Upper lobe of left lung (tissue), 6 donors: Measurements from ENCODE around the gene LENEP. TPM values are rescaled to one million over a fixed set of nuclear protein-coding genes. Genes with fewer than 3 reads are reported as not detected.

Experiments
- ATAC-seq, 2 donors: fragments of 200-7000 bp; cut with Tn5 transposase; one replicate each; pipeline ENCODE4 v1.9.1; 2022; ENCODE audit warnings: mild to moderate bottlenecking in 2 of 2, moderate library complexity in 2 of 2; ENCODE audit not compliant: low FRiP score in 2 of 2
- DNase-seq, 2 donors: peaks; one replicate each; pipeline ENCODE4 v3.0.0-alpha.2; 2019 to 2020
- H3K27ac ChIP-seq, 4 donors: fragments of 200-600 bp; sonication (generic); one replicate each; pipeline ENCODE4 v1.5.1; 2016 to 2019
- H3K27me3 ChIP-seq, 4 donors: fragments of 200-600 bp; sonication (generic); one replicate each; pipeline ENCODE4 v1.5.1; 2017 to 2019
- H3K36me3 ChIP-seq, 4 donors: fragments of 200-600 bp; sonication (generic); one replicate each; pipeline ENCODE4 v1.5.1; 2016 to 2019
- H3K4me1 ChIP-seq, 4 donors: fragments of 200-600 bp; sonication (generic); one replicate each; pipeline ENCODE4 v1.5.1; 2018 to 2019
- H3K4me3 ChIP-seq, 4 donors: fragments of 200-600 bp; sonication (generic); one replicate each; pipeline ENCODE4 v1.5.1; 2017 to 2019; ENCODE audit warnings: mild to moderate bottlenecking in 2 of 4, moderate library complexity in 1 of 4
- H3K9me3 ChIP-seq, 4 donors: fragments of 200-600 bp; sonication (generic); one replicate each; pipeline ENCODE4 v1.5.1; 2018 to 2019
- CTCF ChIP-seq, 6 experiments: fragments of 450-650 bp in 4 of 6; fragments of 200-600 bp in 2 of 6; sonication (generic) in 2 of 6; IDR thresholded peaks; one replicate each; pipeline ENCODE4 v1.5.1; 2016 to 2019; ENCODE audit warnings: antibody characterized with exemption in 6 of 6
- EP300 ChIP-seq, 4 donors: sonication (generic); formaldehyde crosslinking; IDR thresholded peaks; one replicate each; pipeline ENCODE4 v1.5.1; 2017; ENCODE audit warnings: antibody characterized with exemption in 4 of 4, control low read depth in 2 of 4
- POLR2A ChIP-seq, 4 donors: fragments of 450-650 bp; IDR thresholded peaks; one replicate each; pipeline ENCODE4 v1.5.1; 2016 to 2017; ENCODE audit warnings: antibody characterized with exemption in 4 of 4, mild to moderate bottlenecking in 2 of 4
- POLR2AphosphoS5 ChIP-seq, 2 donors: sonication (generic); formaldehyde crosslinking; IDR thresholded peaks; one replicate each; pipeline ENCODE4 v1.5.1; 2017; ENCODE audit warnings: antibody characterized with exemption in 2 of 2
- WGBS, 2 donors: methylation state at CpG; one replicate each; pipeline ENCODE4 v1.1.5; 2017 to 2018; 5-methylcytosine and 5-hydroxymethylcytosine counted together
- total RNA-seq, 6 donors: library from RNA; depleted of rRNA in 4 of 6; stranded (reverse); fragments of >200 nt in 4 of 6; gene quantifications; one replicate each; pipeline versions ENCODE4 v1.1.0 to v1.2.1, GENCODE V29; 2016 to 2021
- donor health status: DM: no; HTN: no; CAD: no; lungs with moderate emphysema.
- donor health status: DM: no; HTN: yes; CAD: no; lungs with severe emphysema.

Gene LENEP
- total RNA-seq, 6 donors from 2014 or later = 0.57 to 1.0 TPM; not detected in 4

- Histone ChIP-seq H3K9me3 (no peaks in the 10 kb centered on the region), H3K4me3 (no peak overlapping the region), H3K27ac (peak overlapping the region; percentile 2 to 99 (median 98)), H3K36me3 (peaks cover 27 to 67% (median 58%) of the 10 kb centered on the region in 4 donors), H3K27me3 (no peaks in the 10 kb centered on the region), H3K4me1 (peaks cover 47 to 62% (median 55%) of the 10 kb centered on the region in 4 donors)
- TF ChIP-seq EP300 (IDR thresholded peaks at IDR 0.05) (no peak), CTCF (IDR thresholded peaks at IDR 0.05) (no peak), POLR2AphosphoS5 (IDR thresholded peaks at IDR 0.05) (no peak), POLR2A (IDR thresholded peaks at IDR 0.05) (no peak)
- no peak for ATAC-seq
- DNase-seq = no peak
- WGBS, 2 donors = 54 to 68% methylated on average over 2 to 5 of the region's 5 CpGs
Measured at GRCh38 chr1:154967331-154967950, 25.9 kb upstream of the LENEP start.

- Histone ChIP-seq H3K36me3 (peaks cover 27 to 57% (median 48%) of the 10 kb centered on the region in 4 donors), H3K4me3 (no peak overlapping the region), H3K4me1 (peaks cover 46 to 63% (median 58%) of the 10 kb centered on the region in 4 donors)
Measured at GRCh38 chr1:154968731-154969130, 24.7 kb upstream of the LENEP start.

GRCh38 chr1:154969246-154969645 lies 24.1 kb upstream of the LENEP start:
- Histone ChIP-seq H3K4me3 (peak overlapping the region in 1 of 4 donors; percentile 61), H3K27ac (peak overlapping the region; percentile 97 to 99 (median 98)), H3K4me1 (peaks cover 46 to 63% (median 58%) of the 10 kb centered on the region in 4 donors), H3K27me3 (no peaks in the 10 kb centered on the region), H3K9me3 (no peaks in the 10 kb centered on the region), H3K36me3 (peaks cover 22 to 52% (median 43%) of the 10 kb centered on the region in 4 donors)
- DNase-seq (no peak), ATAC-seq (no peak)
- TF ChIP-seq POLR2A (IDR thresholded peaks at IDR 0.05) (no peak), EP300 (IDR thresholded peaks at IDR 0.05) (no peak), POLR2AphosphoS5 (IDR thresholded peaks at IDR 0.05) (no peak), CTCF (IDR thresholded peaks at IDR 0.05) (no peak)
- WGBS, 2 donors = 69 to 72% methylated on average over 5 of the region's 5 CpGs

More at GRCh38 chr1:154968731-154969130, 24.7 kb upstream of the LENEP start:
- no peaks in the 10 kb centered on the region for H3K9me3 ChIP-seq
- H3K27ac ChIP-seq = peak overlapping the region; percentile 97 to 99 (median 98)
- ATAC-seq = no peak
- TF ChIP-seq POLR2AphosphoS5 (IDR thresholded peaks at IDR 0.05) (no peak), CTCF (IDR thresholded peaks at IDR 0.05) (no peak), POLR2A (IDR thresholded peaks at IDR 0.05) (no peak)
- DNase-seq = no peak
- WGBS, 2 donors = 88 to 90% methylated on average over 3 of the region's 3 CpGs
- H3K27me3 ChIP-seq = no peaks in the 10 kb centered on the region

- ATAC-seq (no peak), DNase-seq (peak in 1 of 2 donors; percentile 80)
- Histone ChIP-seq H3K27ac (peak overlapping the region; percentile 97 to 99 (median 98)), H3K36me3 (peaks cover 22 to 45% (median 36%) of the 10 kb centered on the region in 4 donors), H3K9me3 (no peaks in the 10 kb centered on the region), H3K27me3 (no peaks in the 10 kb centered on the region), H3K4me3 (peak overlapping the region; percentile 25 to 61 (median 36)), H3K4me1 (peaks cover 46 to 63% (median 58%) of the 10 kb centered on the region in 4 donors)
- 32 to 33% methylated on average over 16 to 21 of the region's 22 CpGs for WGBS, 2 donors
- TF ChIP-seq POLR2AphosphoS5 (IDR thresholded peaks at IDR 0.05) (no peak), POLR2A (IDR thresholded peaks at IDR 0.05) (no peak), EP300 (IDR thresholded peaks at IDR 0.05) (no peak), CTCF (IDR thresholded peaks at IDR 0.05) (no peak)
Measured at GRCh38 chr1:154969860-154970452, 23.4 kb upstream of the LENEP start.
